ENCODE measurements around the gene TMEM220.

GRCh38 chr17:10664571-10664970 lies 65.3 kb downstream of the TMEM220 start:
- TF ChIP-seq CTCF (conservative IDR thresholded peaks at IDR 0.05; ENCODE audit: low read depth, low read length) = no peak
- TF ChIP-seq EZH2 (IDR thresholded peaks at IDR 0.05; ENCODE audit: low read length, unreplicated experiment) = no peak
- TF ChIP-seq EZH2phosphoT487 (IDR thresholded peaks at IDR 0.05; ENCODE audit: borderline replicate concordance, low read length) = no peak
